Astrocyte (in vitro differentiated cells and primary cell): ENCODE measurements around the gene ZG16B.

Experiments
- EZH2 ChIP-seq: IDR thresholded peaks from 2 replicates; pipeline ENCODE4 v1.6.1; 2012; ENCODE audit warnings: mild to moderate bottlenecking, low read length, inconsistent platforms; ENCODE audit not compliant: insufficient read depth
- TF ChIP-seq, protein P1 (sequence below): IDR thresholded peaks from 2 replicates; pipeline ENCODE4 v1.5.1; 2011; ENCODE audit warnings: low read depth, mild to moderate bottlenecking, inconsistent platforms, low read length, moderate library complexity; ENCODE audit not compliant: insufficient read depth

DNA sequence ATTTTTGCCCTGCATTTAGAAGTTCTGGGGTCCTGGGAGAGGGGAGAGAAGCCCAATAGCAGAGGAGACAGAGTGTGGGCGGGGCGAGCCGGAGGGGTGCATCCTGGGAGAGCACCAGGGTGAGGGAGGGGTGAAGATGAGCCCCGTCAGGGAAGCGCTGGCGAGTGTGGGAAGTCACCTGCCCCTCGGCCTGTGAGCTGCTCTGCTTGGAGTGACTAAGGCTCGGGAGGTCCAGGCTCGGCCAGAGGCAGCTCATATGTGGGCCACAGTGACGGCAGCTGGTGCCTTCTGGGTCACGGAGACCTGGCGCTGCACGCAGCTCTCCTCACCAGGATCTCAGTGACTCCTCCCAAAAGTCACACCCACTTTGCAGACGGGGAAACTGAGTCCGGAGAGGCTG lies 1.1 kb downstream of the ZG16B start:
- TF ChIP-seq, protein P1, sequence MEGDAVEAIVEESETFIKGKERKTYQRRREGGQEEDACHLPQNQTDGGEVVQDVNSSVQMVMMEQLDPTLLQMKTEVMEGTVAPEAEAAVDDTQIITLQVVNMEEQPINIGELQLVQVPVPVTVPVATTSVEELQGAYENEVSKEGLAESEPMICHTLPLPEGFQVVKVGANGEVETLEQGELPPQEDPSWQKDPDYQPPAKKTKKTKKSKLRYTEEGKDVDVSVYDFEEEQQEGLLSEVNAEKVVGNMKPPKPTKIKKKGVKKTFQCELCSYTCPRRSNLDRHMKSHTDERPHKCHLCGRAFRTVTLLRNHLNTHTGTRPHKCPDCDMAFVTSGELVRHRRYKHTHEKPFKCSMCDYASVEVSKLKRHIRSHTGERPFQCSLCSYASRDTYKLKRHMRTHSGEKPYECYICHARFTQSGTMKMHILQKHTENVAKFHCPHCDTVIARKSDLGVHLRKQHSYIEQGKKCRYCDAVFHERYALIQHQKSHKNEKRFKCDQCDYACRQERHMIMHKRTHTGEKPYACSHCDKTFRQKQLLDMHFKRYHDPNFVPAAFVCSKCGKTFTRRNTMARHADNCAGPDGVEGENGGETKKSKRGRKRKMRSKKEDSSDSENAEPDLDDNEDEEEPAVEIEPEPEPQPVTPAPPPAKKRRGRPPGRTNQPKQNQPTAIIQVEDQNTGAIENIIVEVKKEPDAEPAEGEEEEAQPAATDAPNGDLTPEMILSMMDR: no peak
- no peak for TF ChIP-seq EZH2
